NT2/D1 (cell line): ENCODE data around the gene OR4N2.

ENCODE experiments used
- DNase-seq: peaks from one replicate; pipeline ENCODE4 v3.0.0-alpha.2; 2011; ENCODE audit warnings: low read depth, low spot score
- H3K27me3 ChIP-seq: 2 replicates; pipeline ENCODE4 v1.6.0; 2011; ENCODE audit warnings: mild to moderate bottlenecking; ENCODE audit not compliant: insufficient read length, insufficient read depth
- H3K36me3 ChIP-seq: 2 replicates; pipeline ENCODE4 v1.6.1; 2011; ENCODE audit warnings: mild to moderate bottlenecking, low read length, mixed read lengths; ENCODE audit not compliant: insufficient read depth, insufficient read length
- H3K4me1 ChIP-seq: 2 replicates; pipeline ENCODE4 v1.5.1; 2011; ENCODE audit not compliant: insufficient read depth, insufficient read length
- H3K4me3 ChIP-seq: 2 replicates; pipeline ENCODE4 v1.5.1; 2011; ENCODE audit warnings: low read depth; ENCODE audit not compliant: insufficient read length
- H3K9ac ChIP-seq: 2 replicates; pipeline ENCODE4 v1.6.0; 2011; ENCODE audit warnings: low read depth; ENCODE audit not compliant: insufficient read length
- H3K9me3 ChIP-seq: 2 replicates; pipeline ENCODE4 v1.5.1; 2011; ENCODE audit warnings: mild to moderate bottlenecking, low read length; ENCODE audit not compliant: insufficient read depth
- SUZ12 ChIP-seq: IDR thresholded peaks from 2 replicates; pipeline ENCODE4 v1.6.1; 2011; ENCODE audit not compliant: insufficient read length, insufficient read depth; ENCODE audit errors: extremely low read depth
- YY1 ChIP-seq: IDR thresholded peaks from 2 replicates; pipeline ENCODE4 v1.6.1; 2011; ENCODE audit not compliant: insufficient read length, insufficient read depth
- ZNF274 ChIP-seq: IDR thresholded peaks from 2 replicates; pipeline ENCODE4 v1.6.1; 2011; ENCODE audit warnings: mild to moderate bottlenecking, low read depth, low read length

The OR4N2 gene

DNA sequence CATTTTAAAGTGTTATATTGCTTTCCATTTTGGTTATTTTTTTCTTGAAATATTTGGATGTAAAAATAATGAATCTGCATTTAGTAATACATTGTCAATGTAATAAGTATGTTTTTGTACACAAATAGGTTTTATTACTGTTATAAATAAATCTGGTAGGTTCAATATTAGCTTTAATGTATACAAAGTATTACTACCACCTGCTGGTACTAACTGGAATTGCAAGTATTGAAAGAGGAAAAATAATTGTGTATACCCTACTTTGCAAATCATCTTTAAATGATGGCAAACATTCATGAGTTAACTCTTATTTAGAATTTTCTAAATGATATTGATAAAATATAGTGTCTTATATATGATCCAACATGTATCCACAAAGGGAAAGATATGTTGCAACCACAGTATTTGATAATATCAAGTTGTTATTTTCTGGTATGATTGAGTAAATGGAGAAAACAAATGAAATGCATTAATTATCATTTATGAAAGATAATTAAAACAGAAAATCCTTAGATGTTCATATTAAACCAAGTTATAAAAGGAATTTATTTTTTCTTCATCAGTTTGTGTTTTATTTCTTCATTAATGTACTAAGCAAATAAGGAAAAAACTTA, 74.6 kb downstream of the OR4N2 start:
- H3K27me3 ChIP-seq, result no peaks in the 10 kb centered on the region
- no peak overlapping the region for H3K9ac ChIP-seq
- DNase-seq, result no peak
- no peaks in the 10 kb centered on the region for H3K36me3 ChIP-seq
- TF ChIP-seq SUZ12 (no peak), YY1 (no peak), ZNF274 (no peak)
- H3K4me1 ChIP-seq, result no peaks in the 10 kb centered on the region
- H3K9me3 ChIP-seq, result no peaks in the 10 kb centered on the region
- H3K4me3 ChIP-seq, result no peak overlapping the region
